Neural cell (in vitro differentiated cells): ENCODE data around the gene TEKT4. TPM values are rescaled to one million over a fixed set of nuclear protein-coding genes. Genes with fewer than 3 reads are reported as not detected.

Experiments used
- H2AFZ ChIP-seq: fragments of 200-600, 300-800 bp; sonication (generic), shearing (Covaris generic); 2 replicates; pipeline ENCODE4 v1.6.0; 2014; ENCODE audit warnings: low read depth, mild to moderate bottlenecking, antibody characterized with exemption, low read length, moderate library complexity
- H3F3A ChIP-seq: fragments of 200-600 bp; shearing (Covaris generic); 2 replicates; pipeline ENCODE4 v1.6.1; 2016; ENCODE audit warnings: mild to moderate bottlenecking, moderate library complexity, mixed read lengths, antibody characterized with exemption, low read length; ENCODE audit not compliant: insufficient read depth, poor library complexity, severe bottlenecking
- H3K27ac ChIP-seq: fragments of 200-600, 300-800 bp; sonication (generic), shearing (Covaris generic); 2 replicates; pipeline ENCODE4 v1.5.1; 2014; ENCODE audit warnings: mild to moderate bottlenecking, low read length, moderate library complexity
- H3K27me3 ChIP-seq: fragments of 300-800, 200-600 bp; sonication (generic), shearing (Covaris generic); 2 replicates; pipeline ENCODE4 v1.6.0; 2014; ENCODE audit warnings: mild to moderate bottlenecking, low read depth, low read length, moderate library complexity; ENCODE audit not compliant: insufficient read depth
- H3K36me3 ChIP-seq: fragments of 300-800, 200-600 bp; sonication (generic), shearing (Covaris generic); 2 replicates; pipeline ENCODE4 v1.5.1; 2014; ENCODE audit warnings: mild to moderate bottlenecking, antibody characterized with exemption, low read length, moderate library complexity; ENCODE audit not compliant: insufficient read depth
- H3K4me2 ChIP-seq: fragments of 300-800, 200-600 bp; sonication (generic), shearing (Covaris generic); 2 replicates; pipeline ENCODE4 v1.6.0; 2014; ENCODE audit warnings: mild to moderate bottlenecking, low read length
- H3K4me3 ChIP-seq: fragments of 300-800, 200-600 bp; sonication (generic), shearing (Covaris generic); 2 replicates; pipeline ENCODE4 v1.5.1; 2014; ENCODE audit warnings: mild to moderate bottlenecking, low read length, moderate library complexity
- H3K79me2 ChIP-seq: fragments of 200-600 bp; shearing (Covaris generic); replicated peaks from 2 replicates; pipeline ENCODE4 v1.6.0; 2014; ENCODE audit warnings: mild to moderate bottlenecking, low read length, moderate library complexity; ENCODE audit not compliant: insufficient read depth
- H3K9ac ChIP-seq: fragments of 300-800, 200-600 bp; sonication (generic), shearing (Covaris generic); 2 replicates; pipeline ENCODE4 v1.6.1; 2016; ENCODE audit warnings: mild to moderate bottlenecking, low read length, mixed read lengths
- H3K9me2 ChIP-seq: fragments of 200-600 bp; shearing (Covaris generic); 2 replicates; pipeline ENCODE4 v1.6.1; 2016; ENCODE audit warnings: mild to moderate bottlenecking, low read length, mixed read lengths; ENCODE audit not compliant: insufficient read depth
- H3K9me3 ChIP-seq: fragments of 200-600, 300-800 bp; sonication (generic), shearing (Covaris generic); 2 replicates; pipeline ENCODE4 v1.6.1; 2016; ENCODE audit warnings: mild to moderate bottlenecking, mixed run types, low read length, moderate library complexity, mixed read lengths
- H4K20me1 ChIP-seq: fragments of 200-600 bp; shearing (Covaris generic); 2 replicates; pipeline ENCODE4 v1.6.1; 2016; ENCODE audit warnings: mild to moderate bottlenecking, mixed run types; ENCODE audit not compliant: insufficient read depth
- CTCF ChIP-seq: fragments of 450-650 bp; IDR thresholded peaks from 2 replicates; pipeline ENCODE4 v1.5.1; 2014; ENCODE audit warnings: antibody characterized with exemption, mild to moderate bottlenecking, moderate library complexity; ENCODE audit not compliant: poor library complexity, severe bottlenecking
- EP300 ChIP-seq: fragments of 450-650 bp; conservative IDR thresholded peaks from 2 replicates; pipeline ENCODE4 v1.6.1; 2014; ENCODE audit warnings: antibody characterized with exemption, mild to moderate bottlenecking, moderate library complexity; ENCODE audit not compliant: poor library complexity, severe bottlenecking
- EZH2 ChIP-seq: fragments of 200-600, 300-800 bp; shearing (Covaris generic), sonication (generic); IDR thresholded peaks from 2 replicates; pipeline ENCODE4 v1.6.1; 2014; ENCODE audit warnings: antibody characterized with exemption, low read length, borderline replicate concordance, mild to moderate bottlenecking; ENCODE audit not compliant: insufficient read depth, poor library complexity, severe bottlenecking
- MXI1 ChIP-seq: fragments of 450-650 bp; conservative IDR thresholded peaks from 2 replicates; pipeline ENCODE4 v1.6.1; 2014; ENCODE audit warnings: antibody characterized with exemption, mild to moderate bottlenecking; ENCODE audit not compliant: poor library complexity, severe bottlenecking
- POLR2AphosphoS5 ChIP-seq: IDR thresholded peaks from 2 replicates; pipeline ENCODE4 v1.6.1; 2012
- RAD21 ChIP-seq: fragments of 450-650 bp; conservative IDR thresholded peaks from 2 replicates; pipeline ENCODE4 v1.6.1; 2014; ENCODE audit warnings: antibody characterized with exemption, mild to moderate bottlenecking, moderate library complexity
- SMC3 ChIP-seq: fragments of 450-650 bp; conservative IDR thresholded peaks from 2 replicates; pipeline ENCODE4 v1.6.1; 2014; ENCODE audit warnings: antibody characterized with exemption, mild to moderate bottlenecking, moderate library complexity; ENCODE audit not compliant: poor library complexity
- TAF1 ChIP-seq: IDR thresholded peaks from 2 replicates; pipeline ENCODE4 v1.6.1; 2012; ENCODE audit warnings: low read depth
- polyA plus RNA-seq: library from polyadenylated mRNA; depleted of rRNA; stranded (reverse); fragments of >200 nt; gene quantifications from 2 replicates; pipeline ENCODE4 v1.2.3, GENCODE V29; 2014
- TF ChIP-seq, protein P1 (sequence below): IDR thresholded peaks from 2 replicates; pipeline ENCODE4 v1.6.1; 2012; ENCODE audit warnings: borderline replicate concordance

Gene TEKT4
- polyA plus RNA-seq, 1 donor from 2014 or later, result not detected

DNA sequence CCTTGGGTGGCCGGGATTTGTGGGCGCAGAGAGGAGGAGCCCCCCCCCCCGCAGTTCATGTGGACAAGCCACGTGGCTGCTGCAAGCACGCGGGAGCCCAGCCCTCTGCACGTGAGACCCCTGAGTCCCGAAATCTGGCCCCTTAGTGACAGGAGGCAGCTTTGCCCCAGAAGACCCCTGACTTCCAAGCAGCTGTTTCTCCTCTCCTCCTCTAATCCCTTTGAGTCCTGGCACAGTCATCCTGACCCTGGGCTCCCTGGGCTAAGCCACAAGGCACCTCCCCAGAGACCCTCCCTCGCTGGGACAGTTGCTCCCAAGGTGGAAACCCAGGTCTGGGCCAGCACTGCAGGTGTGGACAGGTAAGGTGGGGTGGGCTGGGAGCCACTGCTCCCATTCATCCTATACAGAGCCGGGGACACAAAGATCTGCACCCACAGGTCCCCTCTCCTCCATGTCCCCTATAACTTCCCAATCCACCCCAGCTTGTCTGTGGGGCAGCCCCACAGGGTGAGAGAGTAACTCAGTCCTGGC is 923 bp downstream of the TEKT4 start:
- no peaks in the 10 kb centered on the region for H3K36me3 ChIP-seq
- no peaks in the 10 kb centered on the region for H3K9me2 ChIP-seq
- H3K79me2 ChIP-seq, result no peaks in the 10 kb centered on the region
- H3K4me2 ChIP-seq, result no peak overlapping the region
- no peaks in the 10 kb centered on the region for H3F3A ChIP-seq
- H3K4me3 ChIP-seq, result no peak overlapping the region
- H3K9ac ChIP-seq, result no peak overlapping the region
- TF ChIP-seq TAF1 (no peak), SMC3 (no peak), POLR2AphosphoS5 (no peak), MXI1 (no peak), EZH2 (no peak)
- no peak overlapping the region for H2AFZ ChIP-seq
- no peaks in the 10 kb centered on the region for H3K27me3 ChIP-seq
- no peak overlapping the region for H3K27ac ChIP-seq
- H4K20me1 ChIP-seq, result no peaks in the 10 kb centered on the region
- H3K9me3 ChIP-seq, result peaks cover 12% of the 10 kb centered on the region

- no peak overlapping the region for H3K4me3 ChIP-seq
- H3K27me3 ChIP-seq, result no peaks in the 10 kb centered on the region
- H4K20me1 ChIP-seq, result no peaks in the 10 kb centered on the region
- no peak overlapping the region for H3K9ac ChIP-seq
- no peak overlapping the region for H3K27ac ChIP-seq
- H3K9me3 ChIP-seq, result peaks cover 12% of the 10 kb centered on the region
- no peaks in the 10 kb centered on the region for H3K36me3 ChIP-seq
- H3K9me2 ChIP-seq, result no peaks in the 10 kb centered on the region
- no peak overlapping the region for H3K4me2 ChIP-seq
- no peaks in the 10 kb centered on the region for H3F3A ChIP-seq
- no peak overlapping the region for H2AFZ ChIP-seq
- TF ChIP-seq MXI1, result no peak
- no peak for TF ChIP-seq POLR2AphosphoS5
- no peak for TF ChIP-seq TAF1
- no peak for TF ChIP-seq EZH2
- no peak for TF ChIP-seq RAD21
- no peak for TF ChIP-seq EP300
- TF ChIP-seq, protein P1, sequence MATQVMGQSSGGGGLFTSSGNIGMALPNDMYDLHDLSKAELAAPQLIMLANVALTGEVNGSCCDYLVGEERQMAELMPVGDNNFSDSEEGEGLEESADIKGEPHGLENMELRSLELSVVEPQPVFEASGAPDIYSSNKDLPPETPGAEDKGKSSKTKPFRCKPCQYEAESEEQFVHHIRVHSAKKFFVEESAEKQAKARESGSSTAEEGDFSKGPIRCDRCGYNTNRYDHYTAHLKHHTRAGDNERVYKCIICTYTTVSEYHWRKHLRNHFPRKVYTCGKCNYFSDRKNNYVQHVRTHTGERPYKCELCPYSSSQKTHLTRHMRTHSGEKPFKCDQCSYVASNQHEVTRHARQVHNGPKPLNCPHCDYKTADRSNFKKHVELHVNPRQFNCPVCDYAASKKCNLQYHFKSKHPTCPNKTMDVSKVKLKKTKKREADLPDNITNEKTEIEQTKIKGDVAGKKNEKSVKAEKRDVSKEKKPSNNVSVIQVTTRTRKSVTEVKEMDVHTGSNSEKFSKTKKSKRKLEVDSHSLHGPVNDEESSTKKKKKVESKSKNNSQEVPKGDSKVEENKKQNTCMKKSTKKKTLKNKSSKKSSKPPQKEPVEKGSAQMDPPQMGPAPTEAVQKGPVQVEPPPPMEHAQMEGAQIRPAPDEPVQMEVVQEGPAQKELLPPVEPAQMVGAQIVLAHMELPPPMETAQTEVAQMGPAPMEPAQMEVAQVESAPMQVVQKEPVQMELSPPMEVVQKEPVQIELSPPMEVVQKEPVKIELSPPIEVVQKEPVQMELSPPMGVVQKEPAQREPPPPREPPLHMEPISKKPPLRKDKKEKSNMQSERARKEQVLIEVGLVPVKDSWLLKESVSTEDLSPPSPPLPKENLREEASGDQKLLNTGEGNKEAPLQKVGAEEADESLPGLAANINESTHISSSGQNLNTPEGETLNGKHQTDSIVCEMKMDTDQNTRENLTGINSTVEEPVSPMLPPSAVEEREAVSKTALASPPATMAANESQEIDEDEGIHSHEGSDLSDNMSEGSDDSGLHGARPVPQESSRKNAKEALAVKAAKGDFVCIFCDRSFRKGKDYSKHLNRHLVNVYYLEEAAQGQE, result no peak
- TF ChIP-seq SMC3, result no peak
- no peak for TF ChIP-seq CTCF
- H3K79me2 ChIP-seq, result no peaks in the 10 kb centered on the region
Measured at GRCh38 chr2:94872676-94873361, 1.6 kb downstream of the TEKT4 start.
